Suppressor macrophage treated with lipopolysaccharide for 4 hours (primary cell): ENCODE results near the gene RRBP1.

ENCODE experiments used
- DNase-seq: peaks from one replicate; pipeline ENCODE4 v3.0.0-alpha.2; 2020

Gene RRBP1

DNA sequence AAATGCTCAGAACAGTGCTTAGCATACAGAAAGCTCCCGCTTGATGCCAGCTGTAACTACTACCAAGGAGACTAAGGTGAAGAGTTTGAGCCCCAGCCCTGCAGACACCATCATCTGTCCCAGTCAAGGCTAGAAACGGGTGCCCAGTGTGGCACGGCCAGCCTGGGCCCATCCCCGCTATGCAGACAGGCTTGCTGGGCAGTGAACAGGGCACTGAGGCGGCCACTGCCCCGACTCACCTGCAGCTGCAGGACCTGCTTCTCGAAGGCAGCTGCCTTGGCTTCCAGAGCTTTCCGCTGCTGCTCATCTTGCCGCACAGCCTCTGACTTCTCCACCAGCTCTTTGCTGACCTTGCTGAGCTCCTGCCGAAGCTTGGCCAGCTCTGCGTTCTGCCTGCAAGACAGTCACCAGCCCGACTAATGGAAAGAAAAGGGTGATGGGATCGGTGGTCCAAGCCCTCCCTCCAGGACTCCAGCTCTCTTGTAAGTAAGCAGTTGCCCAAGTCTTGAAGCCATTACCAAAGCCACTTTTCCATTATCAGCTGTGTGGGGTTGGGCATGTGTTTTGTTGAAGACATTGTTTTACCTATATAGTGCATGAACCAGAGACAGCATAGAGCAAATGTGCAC, 48.7 kb downstream of the RRBP1 start:
- DNase-seq = no peak

- DNase-seq = no peak
These were observed 50.3 kb downstream of the RRBP1 start for GRCh38 chr20:17631576-17632319.

- DNase-seq = no peak
These were observed 51.2 kb downstream of the RRBP1 start for GRCh38 chr20:17630806-17631195.

DNA sequence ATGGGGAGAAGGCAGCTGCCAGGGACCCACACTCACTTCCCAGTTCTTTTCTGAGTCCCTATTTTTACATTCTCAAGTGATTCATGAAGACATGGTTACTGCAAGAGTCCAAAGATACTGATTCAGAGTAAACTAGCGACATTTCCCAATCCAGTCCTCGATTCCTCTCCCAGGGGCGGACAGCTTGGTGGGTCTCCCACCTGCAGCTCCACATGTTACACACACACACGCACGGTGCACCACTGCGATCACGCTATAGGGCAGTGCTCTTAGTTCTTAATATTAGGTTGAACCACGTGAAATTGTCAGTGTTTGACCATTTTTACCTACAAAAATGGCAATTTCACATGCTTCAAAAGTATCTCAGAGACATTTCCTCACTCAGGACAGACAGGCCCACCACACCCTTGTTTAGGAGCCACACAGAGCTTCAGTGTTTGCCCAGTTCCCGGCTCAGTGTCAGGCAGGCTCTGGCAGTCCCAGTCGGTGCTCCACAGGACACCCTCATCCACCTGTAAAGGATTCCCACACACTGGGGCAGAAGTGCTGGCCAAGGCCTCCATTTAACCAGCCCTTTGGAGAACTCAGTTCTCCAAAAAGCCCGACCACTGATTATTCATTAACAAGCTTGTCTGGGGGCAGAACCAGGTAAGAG, 51.8 kb downstream of the RRBP1 start:
- no peak for DNase-seq

DNA sequence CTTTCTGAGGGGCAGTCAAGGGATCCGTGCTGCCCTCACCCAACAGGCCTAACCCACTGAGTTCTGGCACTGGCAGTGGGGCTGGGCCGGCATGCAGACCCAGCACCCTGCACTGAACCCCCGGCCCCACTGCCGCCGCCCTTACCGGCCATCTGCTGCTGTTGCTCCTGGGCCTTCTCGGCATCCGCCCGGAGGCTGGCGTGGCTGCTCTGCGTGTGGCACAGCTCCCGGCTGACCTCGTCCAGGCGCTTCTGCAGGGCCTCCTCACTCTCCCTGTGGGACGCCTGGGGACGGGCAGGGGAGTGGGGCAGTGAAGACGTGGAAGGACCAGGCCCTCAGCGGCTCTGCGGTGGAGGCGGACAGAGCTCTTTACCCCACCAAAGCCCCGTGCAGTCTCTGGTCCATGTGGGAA, 52.4 kb downstream of the RRBP1 start:
- DNase-seq = no peak

- no peak for DNase-seq
These were observed 53.0 kb downstream of the RRBP1 start for GRCh38 chr20:17629025-17629424.

GRCh38 chr20:17628101-17628841, 53.8 kb downstream of the RRBP1 start:
- no peak for DNase-seq

- no peak for DNase-seq
These were observed 54.7 kb downstream of the RRBP1 start for GRCh38 chr20:17627101-17627955.

- no peak for DNase-seq
These were observed 55.6 kb downstream of the RRBP1 start for GRCh38 chr20:17626217-17627007.

GRCh38 chr20:17625246-17626051, 56.6 kb downstream of the RRBP1 start:
- DNase-seq = no peak

GRCh38 chr20:17624551-17625245, 57.3 kb downstream of the RRBP1 start:
- DNase-seq = no peak

DNA sequence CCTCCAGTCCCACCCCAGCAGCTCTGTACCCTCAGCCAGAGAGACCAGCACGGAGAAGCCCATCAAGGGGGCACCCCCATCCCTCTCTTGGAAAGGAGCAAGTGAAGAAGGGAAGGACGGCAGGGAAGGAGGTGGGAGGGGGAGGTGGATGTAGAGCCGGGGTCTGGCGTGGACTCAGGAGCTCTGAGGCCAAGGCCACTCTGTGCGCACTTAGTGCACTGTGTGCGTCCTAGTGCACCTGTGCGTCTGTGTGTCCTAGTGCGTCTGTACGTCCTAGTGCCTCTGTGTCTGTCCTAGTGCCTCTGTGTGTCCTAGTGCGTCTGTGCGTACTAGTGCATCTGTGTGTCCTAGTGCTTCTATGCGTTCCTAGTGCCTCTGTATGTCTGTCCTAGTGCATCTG, 58.0 kb downstream of the RRBP1 start:
- DNase-seq = no peak

DNA sequence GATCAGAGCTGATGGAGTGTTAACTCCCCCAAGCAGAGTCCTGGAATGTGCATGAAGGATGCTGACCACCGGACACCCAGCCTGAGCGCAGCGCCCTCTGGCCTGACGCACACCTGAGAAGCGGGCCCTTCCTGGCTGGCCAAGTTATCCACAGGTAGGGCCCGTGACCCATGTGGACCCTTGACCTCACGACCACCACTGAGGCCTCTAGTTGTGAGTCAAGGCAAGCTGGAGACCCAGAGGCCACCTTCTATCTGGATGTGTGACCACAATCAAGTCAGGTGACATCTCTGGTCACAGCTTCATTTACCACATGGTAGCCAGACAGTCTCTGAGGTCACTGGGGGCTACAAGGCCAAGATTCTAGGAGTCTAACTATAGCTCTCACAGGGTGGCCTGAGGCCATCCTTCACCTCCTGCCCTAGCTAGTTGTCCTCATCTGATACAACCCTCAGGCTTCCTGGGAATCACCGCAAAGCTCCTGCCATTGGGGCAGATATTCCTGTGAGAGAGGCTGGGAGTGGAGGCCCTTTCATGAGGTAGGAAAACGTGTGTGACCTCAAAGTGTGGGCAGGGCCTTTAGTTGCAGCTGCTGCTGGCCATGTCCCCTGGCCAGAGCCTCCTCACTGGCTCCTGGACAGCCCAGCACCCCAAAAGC, 59.1 kb downstream of the RRBP1 start:
- DNase-seq = no peak

DNA sequence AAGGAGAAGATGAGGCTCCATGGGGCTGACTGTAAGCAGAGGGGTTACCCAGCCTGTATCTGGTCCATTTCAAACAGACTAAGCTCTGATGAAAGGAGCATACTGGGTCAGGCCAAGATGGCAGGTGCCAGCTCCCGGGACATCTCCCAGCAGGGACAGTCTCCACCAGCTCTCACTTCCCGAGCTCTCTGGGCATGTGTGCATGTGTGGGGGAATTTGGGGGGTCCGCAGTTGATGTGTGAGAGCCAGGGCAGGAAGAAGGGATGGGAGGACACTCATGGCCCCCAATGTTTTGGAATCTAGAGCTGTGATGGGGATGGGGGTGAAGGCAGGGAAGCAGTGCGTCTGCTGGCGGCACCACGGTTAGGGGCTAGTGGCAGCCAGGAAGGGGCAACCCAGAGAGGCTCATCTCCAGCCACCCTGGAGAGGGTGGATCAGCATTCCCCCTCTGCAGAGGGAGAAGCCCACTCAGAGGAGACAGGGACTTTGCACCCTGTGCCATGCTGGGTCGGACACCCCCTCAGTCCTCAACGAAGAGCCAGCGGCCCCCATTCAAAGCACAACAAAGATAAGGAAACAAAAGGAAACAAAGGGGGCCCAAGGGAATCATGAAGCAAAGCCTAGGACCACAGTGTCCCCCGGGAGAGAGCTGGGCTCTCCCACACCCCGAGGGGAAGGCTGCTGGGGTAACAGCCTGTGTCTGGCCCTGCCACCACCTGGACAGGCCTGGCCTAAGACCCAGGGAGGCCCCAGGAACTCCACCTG, 59.8 kb downstream of the RRBP1 start:
- DNase-seq = no peak

DNA sequence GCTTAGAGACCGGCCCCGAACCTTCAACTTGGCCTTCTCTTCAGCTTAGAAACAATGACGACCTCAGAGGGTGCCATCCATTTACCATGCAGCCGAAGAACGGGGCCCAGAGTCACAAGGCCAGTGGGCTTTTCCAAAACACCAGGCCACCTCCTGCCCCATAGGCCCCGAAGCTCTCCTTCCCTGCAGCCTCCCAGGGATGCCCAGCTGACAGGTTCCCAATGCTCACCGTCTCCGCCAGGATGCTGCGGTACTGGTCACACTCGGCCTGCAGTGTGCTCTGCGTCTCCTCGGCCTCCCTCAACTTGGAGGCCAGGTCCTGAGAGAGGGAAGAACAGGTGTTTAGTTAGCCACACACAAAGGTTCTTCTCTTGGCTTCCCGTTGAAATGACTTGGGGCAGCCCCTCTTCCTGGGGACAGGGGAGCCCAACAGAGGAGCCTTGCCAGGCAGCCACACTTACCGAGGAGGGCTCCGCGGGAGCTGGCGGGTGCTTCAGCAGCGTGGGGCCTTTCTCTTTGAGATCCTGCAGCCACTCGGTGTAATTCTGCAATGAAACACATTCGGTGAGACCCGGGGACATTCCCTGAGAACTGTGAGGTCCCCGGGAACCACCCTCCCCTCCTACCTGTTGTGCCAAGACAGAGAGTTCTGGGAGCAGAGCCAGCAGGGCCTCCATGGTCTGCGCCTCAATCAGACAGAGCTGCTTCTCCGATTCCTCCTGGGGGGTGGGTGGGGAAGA, 60.6 kb downstream of the RRBP1 start:
- no peak for DNase-seq

GRCh38 chr20:17620371-17621228, 61.4 kb downstream of the RRBP1 start:
- DNase-seq = no peak
